Measurements from ENCODE around the gene NEK7. TPM values are rescaled to one million over a fixed set of nuclear protein-coding genes. Genes with fewer than 3 reads are reported as not detected.
A peak's percentile ranks its signal among the peaks of the same experiment; 100 is the strongest.

The NEK7 gene
- total and polyA plus RNA-seq, 9 of the 15 experiments (the other 6 are each of a cell fraction or from before 2014, with no cell fraction given): 8.5 to 37.3 (median 27.7) TPM

- TF ChIP-seq ZBTB33 (CRISPR knock-in tag; IDR thresholded peaks at IDR 0.05) (0 out of 2 replicates have a peak, but pooled peaks have one; percentile 16), ARNT (IDR thresholded peaks at IDR 0.05) (peak; percentile 53 to 82; a peak in 1 of 4 replicates), POLR2G (IDR thresholded peaks at IDR 0.05; ENCODE audit: low read depth, low read length) (no peak), DEAF1 (CRISPR knock-in tag; IDR thresholded peaks at IDR 0.05) (peak; percentile 54), TBP (optimal IDR thresholded peaks at IDR 0.05; ENCODE audit: low read depth, low read length) (peak; percentile 21), NFATC3 (IDR thresholded peaks at IDR 0.05) (no peak), TCF7 (IDR thresholded peaks at IDR 0.05; ENCODE audit: borderline replicate concordance) (no peak), POLR2B (IDR thresholded peaks at IDR 0.05; ENCODE audit: low read depth, partially characterized antibody) (no peak), ZNF79 (CRISPR knock-in tag; IDR thresholded peaks at IDR 0.05; ENCODE audit: low read depth) (no peak), ETS2 (tag; IDR thresholded peaks at IDR 0.05; ENCODE audit: borderline replicate concordance, poor library complexity, severe bottlenecking) (no peak), TBL1XR1 (IDR thresholded peaks at IDR 0.05; ENCODE audit: low read length in 2 of 2) (no peak), ARHGAP35 (IDR thresholded peaks at IDR 0.05; ENCODE audit: partially characterized antibody) (no peak), KLF1 (tag; IDR thresholded peaks at IDR 0.05) (no peak), NFRKB (IDR thresholded peaks at IDR 0.05; ENCODE audit: low read depth) (0 out of 2 replicates have a peak, but pooled peaks have one; percentile 40), ZNF77 (CRISPR knock-in tag; IDR thresholded peaks at IDR 0.05) (no peak), ZNF3 (CRISPR knock-in tag; IDR thresholded peaks at IDR 0.05) (no peak), KDM2B (CRISPR knock-in tag; IDR thresholded peaks at IDR 0.05) (no peak), CCNT2 (IDR thresholded peaks at IDR 0.05; ENCODE audit: borderline replicate concordance, extremely low read depth, insufficient read length, low read depth, low read length) (no peak), FOXA3 (CRISPR knock-in tag; conservative IDR thresholded peaks at IDR 0.05 in 1 of 2, IDR thresholded peaks at IDR 0.05 in 1 of 2) (no peak), CBX8 (IDR thresholded peaks at IDR 0.05; ENCODE audit: borderline replicate concordance, extremely low read depth, low read depth, low read length, poor library complexity, severe bottlenecking) (no peak)
- TF ChIP-seq, protein P1, sequence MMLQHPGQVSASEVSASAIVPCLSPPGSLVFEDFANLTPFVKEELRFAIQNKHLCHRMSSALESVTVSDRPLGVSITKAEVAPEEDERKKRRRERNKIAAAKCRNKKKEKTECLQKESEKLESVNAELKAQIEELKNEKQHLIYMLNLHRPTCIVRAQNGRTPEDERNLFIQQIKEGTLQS (IDR thresholded peaks at IDR 0.05): no peak
- TF ChIP-seq, protein P1 (CRISPR knock-in tag; conservative IDR thresholded peaks at IDR 0.05): no peak
These were observed 570 bp upstream of the NEK7 start (continued) for GRCh38 chr1:198156111-198156744.
